GM19240 (cell line): ENCODE data around the gene CNKSR3.

Source experiments
- DNase-seq: peaks from one replicate; pipeline ENCODE4 v3.0.0; 2011; ENCODE audit warnings: low spot score; ENCODE audit not compliant: insufficient read length

CNKSR3 gene

GRCh38 chr6:154458565-154459470 is 51.7 kb downstream of the CNKSR3 start:
- no peak for DNase-seq

- DNase-seq = no peak
Measured at GRCh38 chr6:154457881-154458284, 52.6 kb downstream of the CNKSR3 start.

- no peak for DNase-seq
Measured at GRCh38 chr6:154457046-154457713, 53.3 kb downstream of the CNKSR3 start.

DNA sequence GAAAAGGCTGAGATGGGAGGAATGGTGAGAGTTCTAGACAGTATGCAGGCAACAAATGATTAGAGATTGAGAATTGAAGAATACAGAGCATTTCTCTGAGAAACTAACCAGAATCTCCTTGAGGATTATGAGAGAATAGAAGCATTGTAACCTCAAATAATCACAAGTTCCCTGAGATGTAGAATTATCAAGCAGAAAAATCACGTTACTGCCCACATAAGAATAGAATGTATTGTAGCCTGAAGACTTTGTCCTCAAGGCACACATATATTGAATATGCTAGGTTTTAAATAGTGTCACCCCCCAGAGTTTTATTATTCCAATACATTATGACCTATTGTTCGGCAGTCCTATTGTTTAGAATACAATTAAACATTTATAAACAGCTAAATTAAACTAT is 57.2 kb downstream of the CNKSR3 start:
- no peak for DNase-seq

- no peak for DNase-seq
Measured at GRCh38 chr6:154450498-154450897, 60.0 kb downstream of the CNKSR3 start.

DNA sequence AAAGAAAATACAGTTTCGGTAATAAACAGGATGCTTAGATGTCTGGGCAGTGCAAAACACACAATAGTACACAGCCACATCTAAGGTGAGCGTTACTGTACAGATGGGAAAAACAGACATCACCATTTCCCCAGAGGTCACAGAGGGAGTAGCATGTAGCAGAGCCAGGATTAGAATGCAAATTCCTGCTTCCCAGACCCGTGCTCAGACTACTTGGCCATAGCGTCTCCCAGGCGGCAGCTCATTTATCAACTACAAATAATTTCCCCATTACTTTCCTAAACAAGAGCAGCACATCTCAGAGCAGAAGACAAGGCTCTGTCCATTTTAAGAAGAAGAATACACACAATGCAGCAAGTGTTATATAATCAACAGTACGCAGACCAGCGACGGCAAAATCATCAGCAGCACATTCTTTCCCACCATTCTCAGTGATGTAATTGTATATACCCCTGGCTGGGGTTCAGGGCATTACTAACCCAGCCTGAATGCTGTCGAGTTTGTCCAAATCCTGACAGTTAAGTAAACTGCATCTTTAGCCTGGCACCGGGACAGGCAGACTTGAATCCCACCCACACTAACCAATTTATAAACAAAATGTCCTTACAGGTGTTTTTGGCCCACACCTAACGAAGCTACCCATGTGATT is 61.9 kb downstream of the CNKSR3 start:
- no peak for DNase-seq

GRCh38 chr6:154447954-154448353 is 62.5 kb downstream of the CNKSR3 start:
- DNase-seq = no peak

DNA sequence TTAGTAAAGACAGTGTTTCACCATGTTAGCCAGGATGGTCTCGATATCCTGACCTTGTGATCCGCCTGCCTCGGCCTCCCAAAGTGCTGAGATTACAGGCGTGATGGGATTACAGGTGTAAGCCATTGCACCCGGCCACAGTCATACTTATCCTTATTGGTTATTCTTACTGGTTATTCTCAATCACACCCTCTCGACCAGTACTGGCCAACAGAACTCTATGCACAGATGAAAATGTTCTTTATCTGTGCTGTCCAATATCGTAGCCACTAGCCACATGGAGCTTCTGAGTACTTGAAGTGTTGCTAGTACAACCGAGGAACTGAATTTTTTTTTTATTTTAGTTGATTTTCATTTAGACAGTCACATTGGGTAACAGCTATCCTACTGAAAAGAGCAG is 63.5 kb downstream of the CNKSR3 start:
- no peak for DNase-seq

DNA sequence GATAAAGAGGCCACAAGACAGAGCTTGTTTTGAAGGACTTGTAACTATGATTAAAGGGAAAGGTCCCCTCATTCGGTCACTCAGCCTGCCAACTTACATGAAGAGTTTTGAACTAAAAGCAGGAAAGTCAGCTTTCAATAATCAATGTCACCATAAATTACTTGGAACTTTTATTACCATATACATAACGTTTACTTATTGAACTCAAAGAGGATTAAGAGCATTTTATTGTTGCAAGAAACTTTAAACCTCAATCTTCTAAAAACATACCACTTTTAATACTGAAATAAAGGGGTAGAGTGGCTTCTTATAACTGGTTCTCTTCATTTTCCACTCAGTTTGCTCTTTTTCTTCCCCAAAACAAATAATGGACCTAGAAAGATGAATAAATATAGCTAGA is 65.1 kb downstream of the CNKSR3 start:
- DNase-seq = no peak

DNA sequence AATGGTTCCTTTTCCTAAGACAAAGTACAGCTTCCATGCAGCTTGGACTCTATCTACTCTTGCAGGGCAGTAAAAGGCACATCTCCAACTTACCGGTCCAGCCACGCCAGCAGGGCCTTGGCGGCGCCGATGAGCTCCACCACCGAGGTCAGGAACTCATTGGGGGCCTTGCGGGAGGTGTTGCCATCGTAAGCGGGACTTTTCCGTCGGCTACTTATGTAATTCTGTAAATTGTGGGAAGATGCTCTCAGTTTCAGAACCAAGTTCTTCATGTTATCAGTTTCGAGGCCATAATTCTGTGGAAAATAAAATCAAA is 68.5 kb downstream of the CNKSR3 start:
- DNase-seq = no peak

DNA sequence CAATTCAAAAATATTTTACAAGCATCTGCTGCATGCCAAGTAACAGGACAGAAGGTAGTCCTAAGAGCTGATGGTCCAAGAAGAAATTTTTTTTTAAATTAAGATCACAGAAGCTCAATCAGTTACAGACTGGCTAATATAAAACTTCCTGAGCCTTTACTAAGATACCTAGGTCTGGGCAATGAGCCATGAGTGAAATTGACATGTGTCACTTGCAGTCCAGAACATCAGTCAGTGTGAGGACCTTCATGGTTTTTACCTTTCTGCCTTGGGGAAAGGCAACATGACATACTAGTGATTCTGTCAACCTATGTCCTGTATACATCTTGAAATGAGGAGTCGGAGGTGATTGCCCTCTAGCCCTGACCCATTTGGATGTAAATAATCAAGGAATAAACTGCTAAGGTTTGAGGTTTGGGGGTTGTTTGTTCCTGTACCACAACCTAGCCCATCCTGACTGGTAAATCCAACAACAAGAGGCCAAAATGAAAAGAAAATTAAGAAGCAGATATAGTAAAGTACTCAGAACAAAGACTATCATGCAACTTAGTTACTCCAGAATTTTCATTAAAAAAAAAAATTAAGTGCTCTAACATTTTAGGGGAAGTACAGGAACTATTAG is 70.0 kb downstream of the CNKSR3 start:
- DNase-seq = no peak

DNA sequence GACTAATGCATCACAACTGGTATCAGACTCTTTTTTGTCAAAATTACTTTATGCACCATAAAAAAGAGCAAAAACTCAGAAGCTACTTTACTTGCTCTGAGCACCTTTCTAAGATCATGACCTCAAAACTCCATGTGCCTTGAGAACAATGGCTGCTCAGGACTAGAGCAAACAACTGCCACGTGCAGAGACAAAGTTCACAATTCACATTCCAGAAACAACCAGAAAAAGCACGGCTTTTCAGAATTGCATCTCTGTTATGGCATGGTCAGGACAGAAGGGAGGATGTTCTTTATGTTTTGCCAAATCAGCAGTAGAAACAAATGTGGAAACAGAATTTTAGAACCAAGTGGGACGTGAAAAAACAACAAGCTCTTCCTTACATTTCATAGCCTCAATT is 70.5 kb downstream of the CNKSR3 start:
- no peak for DNase-seq

GRCh38 chr6:154438882-154439415 is 71.5 kb downstream of the CNKSR3 start:
- DNase-seq = no peak

- no peak for DNase-seq
Measured at GRCh38 chr6:154435400-154435945, 75.0 kb downstream of the CNKSR3 start.

DNA sequence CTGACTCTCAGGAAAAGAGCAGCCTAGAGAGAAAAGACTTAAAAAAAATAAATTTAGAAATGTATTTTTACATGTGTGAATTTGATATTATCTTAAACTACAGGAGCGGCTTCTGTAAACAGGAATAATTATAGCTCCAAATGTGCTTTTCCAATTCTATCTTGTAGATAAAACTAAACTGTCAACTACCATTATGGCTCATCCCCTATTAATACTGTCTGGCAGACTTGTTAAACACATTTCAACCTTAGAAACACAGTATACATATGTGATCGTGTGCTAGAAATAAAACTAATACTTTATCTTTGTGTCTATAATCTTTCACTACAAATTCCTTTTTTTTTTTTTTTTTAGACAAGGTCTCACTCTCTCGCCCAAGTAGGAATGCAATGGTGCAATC is 75.8 kb downstream of the CNKSR3 start:
- no peak for DNase-seq

DNA sequence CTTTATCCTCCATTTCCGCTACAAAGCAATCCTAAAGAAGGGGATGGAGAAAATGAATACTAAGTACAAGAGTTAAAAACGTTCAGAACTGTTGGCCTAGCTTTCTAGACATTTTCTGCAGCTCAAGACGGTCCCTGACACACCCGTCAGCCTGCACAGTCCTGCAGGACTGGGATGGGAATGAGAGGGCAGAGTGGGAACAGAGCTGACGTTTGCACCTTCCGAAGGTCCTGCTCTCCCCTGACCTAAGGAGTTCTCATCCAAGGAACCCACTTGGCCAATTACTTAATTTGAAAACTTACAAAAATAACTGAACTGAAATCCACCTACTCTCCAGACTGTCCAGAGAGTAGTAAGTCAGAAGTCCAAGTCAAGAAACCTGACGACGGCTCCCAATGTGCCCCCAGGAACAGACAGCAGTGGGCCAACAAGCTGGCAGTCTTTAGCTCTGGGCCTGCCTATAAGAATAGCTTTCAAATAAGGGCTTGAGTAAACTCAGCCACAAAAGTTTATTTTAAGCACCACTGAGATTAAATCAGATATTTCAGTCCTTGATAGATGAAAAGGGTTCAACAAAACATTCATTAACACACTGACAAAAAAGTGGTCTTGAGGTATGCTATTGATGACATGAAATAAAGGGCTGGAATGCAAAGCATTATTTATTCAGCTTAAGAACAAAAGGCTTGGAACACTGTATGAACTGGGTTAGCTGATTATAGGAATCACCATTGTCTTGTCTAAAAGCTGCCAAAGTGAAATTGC is 76.8 kb downstream of the CNKSR3 start:
- no peak for DNase-seq

DNA sequence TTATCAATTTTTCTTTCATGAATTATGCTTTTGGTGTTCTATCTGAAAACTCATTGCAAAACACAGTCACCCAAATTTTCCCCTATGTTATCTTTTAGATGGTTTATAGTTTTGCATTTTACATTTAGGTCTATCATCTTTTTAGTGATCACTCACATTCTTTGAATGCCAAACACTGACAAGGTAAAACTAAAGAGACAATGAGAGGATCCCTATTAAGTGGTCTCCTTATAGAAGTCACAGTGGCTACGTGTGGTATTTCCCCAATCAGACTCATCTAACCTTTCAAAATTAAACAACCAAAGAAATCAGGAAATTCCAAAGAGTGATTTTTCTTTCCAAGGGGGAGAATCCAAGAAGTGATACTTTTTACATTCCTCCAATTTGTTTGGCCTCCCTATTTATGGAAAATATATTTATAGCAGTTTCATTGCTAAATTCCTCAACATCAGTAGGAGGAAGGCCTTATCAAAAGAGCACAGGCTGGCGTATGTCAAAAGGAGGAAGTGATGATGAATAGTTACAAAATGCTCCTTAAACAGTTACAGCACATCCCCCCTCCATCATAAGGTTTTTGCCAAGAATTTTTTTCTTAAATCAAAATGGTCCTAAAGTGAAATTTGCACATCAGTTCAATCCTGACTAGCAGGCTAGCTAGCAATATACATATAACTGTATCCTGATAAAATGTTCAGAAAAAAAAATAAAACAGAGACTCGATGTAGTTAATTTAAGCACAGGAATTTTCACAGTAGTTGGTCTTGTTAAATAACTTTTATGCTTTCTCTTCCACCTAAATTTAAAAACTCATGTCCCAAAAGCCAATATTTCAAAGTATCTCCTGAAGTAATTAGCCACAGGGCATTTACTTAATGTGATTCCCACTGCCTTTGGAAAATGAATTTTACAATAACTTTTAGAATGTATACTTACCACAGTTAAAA is 77.7 kb downstream of the CNKSR3 start:
- no peak for DNase-seq

DNA sequence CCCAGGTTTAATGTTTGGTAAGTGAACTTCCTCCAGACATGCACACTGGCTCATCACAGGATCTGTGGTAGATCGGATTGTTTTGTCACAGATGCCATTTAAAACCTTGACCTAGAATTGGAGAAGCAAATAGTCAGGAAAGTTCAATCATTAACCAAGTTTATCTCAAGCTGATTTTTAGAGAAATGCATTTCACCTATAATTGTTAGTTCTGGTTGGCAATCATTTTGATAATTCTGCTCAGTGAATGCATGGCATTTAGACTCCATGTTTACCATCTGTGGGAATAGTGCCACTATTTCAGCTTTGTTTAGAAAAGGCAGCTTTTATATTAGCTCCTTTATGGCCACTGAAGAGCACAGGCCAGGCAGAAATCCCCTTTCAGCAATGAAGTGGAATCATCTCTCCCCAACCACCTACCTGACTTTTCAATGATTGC is 80.0 kb downstream of the CNKSR3 start:
- no peak for DNase-seq

- DNase-seq = no peak
Measured at GRCh38 chr6:154429711-154430110, 80.8 kb downstream of the CNKSR3 start.

DNA sequence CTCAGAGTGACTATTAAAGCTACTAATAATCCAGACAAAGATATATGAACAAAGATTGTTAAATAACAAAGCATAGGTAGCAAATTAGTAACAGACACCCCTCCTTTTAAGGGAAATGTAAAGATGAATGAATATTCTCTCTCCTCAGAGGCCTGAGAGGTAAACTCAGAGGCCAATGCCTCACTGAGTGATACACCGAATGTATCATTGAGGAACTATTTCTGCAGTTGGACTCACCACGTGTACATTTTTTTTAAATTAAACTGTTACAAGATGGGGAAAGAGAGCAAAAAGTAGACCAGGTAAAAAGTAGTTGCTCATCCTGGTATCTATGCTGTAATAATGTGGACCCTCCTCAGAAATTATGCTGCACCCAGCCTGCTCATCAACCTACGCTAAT is 81.6 kb downstream of the CNKSR3 start:
- no peak for DNase-seq
